Loucy (cell line): ENCODE data around the gene SNCG.

ENCODE experiments used
- CTCF ChIP-seq: fragments of 200-600 bp; sonication (generic); conservative IDR thresholded peaks from 2 replicates; pipeline ENCODE4 v1.5.1; 2014; ENCODE audit warnings: mild to moderate bottlenecking, antibody characterized with exemption, low read length
- EZH2phosphoT487 ChIP-seq: fragments of 200-600 bp; IDR thresholded peaks from 2 replicates; pipeline ENCODE4 v1.6.1; 2018; ENCODE audit warnings: antibody characterized with exemption, mild to moderate bottlenecking, moderate library complexity, borderline replicate concordance

- no peak for TF ChIP-seq CTCF
- no peak for TF ChIP-seq EZH2phosphoT487
These were observed 43.7 kb upstream of the SNCG start for GRCh38 chr10:86914734-86915133.
